Activated T-helper 17 cell treated with anti-CD3 and anti-CD28 coated beads, Interleukin-2, amount 50 U/mL, for 72 hours (primary cell): Measurements from ENCODE around the gene ACAA2. TPM values are rescaled to one million over a fixed set of nuclear protein-coding genes. Genes with fewer than 3 reads are reported as not detected.
A peak's percentile ranks its signal among the peaks of the same experiment; 100 is the strongest.
"Not testable (repeated sequence)": the region's sequence is repeated elsewhere in the genome, so short reads cannot be mapped to it uniquely, and the experiment has no call there.

ENCODE experiments used
- ATAC-seq: fragments of 150-1000 bp; cut with Tn5 transposase; replicated peaks from 2 replicates; pipeline ENCODE4 v1.10.0; 2021; ENCODE audit warnings: mild to moderate bottlenecking, moderate library complexity
- H3K27ac Mint-ChIP-seq: one replicate; pipeline ENCODE4 v1.8.0; 2022; ENCODE audit warnings: mixed read lengths
- H3K27me3 Mint-ChIP-seq: one replicate; pipeline ENCODE4 v1.8.0; 2022; ENCODE audit warnings: mixed read lengths
- H3K36me3 Mint-ChIP-seq: one replicate; pipeline ENCODE4 v1.8.0; 2022; ENCODE audit warnings: low read depth, mild to moderate bottlenecking, mixed read lengths
- H3K4me1 Mint-ChIP-seq: one replicate; pipeline ENCODE4 v1.8.0; 2022; ENCODE audit warnings: mixed read lengths
- H3K4me3 Mint-ChIP-seq: one replicate; pipeline ENCODE4 v1.8.0; 2022; ENCODE audit warnings: mild to moderate bottlenecking, mixed read lengths
- H3K9me3 Mint-ChIP-seq: one replicate; pipeline ENCODE4 v1.8.0; 2022; ENCODE audit warnings: mixed read lengths
- total RNA-seq, 2 donors: library from RNA; stranded (reverse); gene quantifications; one replicate each; pipeline ENCODE4 v1.2.3, GENCODE V29; 2022

Gene ACAA2
- total RNA-seq, 2 donors from 2014 or later, result 73.7 to 94.7 TPM

DNA sequence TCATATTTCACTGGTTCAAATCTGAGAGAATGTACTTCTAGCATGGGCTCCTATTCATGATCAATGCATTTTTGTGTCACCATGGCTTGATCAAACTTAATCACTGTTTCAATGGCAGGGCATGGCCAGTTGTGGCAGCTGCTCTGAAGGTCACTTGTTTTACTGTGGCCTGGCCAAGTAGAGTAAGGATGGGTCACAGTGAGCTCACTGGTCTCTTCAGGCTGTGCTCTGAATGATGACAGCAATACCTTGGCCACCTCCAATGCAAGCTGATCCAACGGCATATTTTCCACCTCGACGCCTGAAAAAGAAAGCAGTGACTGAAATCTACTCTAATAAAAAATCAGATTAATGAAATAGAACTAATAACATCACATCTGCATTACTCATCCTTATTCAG is 29.7 kb downstream of the ACAA2 start:
- not testable (repeated sequence) for H3K4me3 Mint-ChIP-seq, H3K9me3 Mint-ChIP-seq, ATAC-seq, H3K27me3 Mint-ChIP-seq, H3K27ac Mint-ChIP-seq
- Mint-ChIP-seq H3K36me3 (peaks cover 73% of the 10 kb centered on the region), H3K4me1 (peaks cover 29% of the 10 kb centered on the region)

DNA sequence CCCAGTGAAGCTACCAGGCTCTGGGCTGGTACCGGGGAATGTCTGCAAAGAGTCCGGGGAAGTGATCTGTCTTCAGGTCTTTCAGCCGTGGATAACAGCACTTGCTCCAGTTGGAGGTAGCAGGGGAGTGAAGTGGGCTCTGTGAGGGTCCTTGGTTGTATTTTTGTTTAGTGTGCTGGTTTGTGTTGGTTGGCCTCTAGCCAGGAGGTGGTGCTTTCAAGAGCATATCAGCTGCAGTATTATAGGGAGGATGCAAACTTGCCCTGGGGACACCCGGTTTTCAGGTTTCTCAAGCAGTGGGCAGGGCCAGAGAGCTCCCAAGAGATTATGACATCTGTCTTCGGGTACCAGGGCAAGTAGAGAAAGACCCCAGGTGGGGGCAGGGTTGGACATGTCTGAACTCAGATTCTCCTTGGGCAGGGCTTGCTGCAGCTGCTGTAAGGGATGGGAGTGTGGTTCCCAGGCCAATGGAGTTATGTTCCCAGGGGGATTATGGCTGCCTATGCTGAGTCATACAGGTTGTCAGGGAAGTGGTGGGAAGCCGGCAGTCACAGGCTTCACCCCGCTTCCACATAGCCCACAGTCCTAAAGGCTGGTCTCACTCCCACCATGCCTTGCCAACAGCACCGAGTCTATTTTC is 34.4 kb downstream of the ACAA2 start:
- H3K36me3 Mint-ChIP-seq, result peaks cover 54% of the 10 kb centered on the region
- no peaks in the 10 kb centered on the region for H3K4me1 Mint-ChIP-seq
- H3K4me3 Mint-ChIP-seq, result no peak overlapping the region
- no peak for ATAC-seq
- H3K27me3 Mint-ChIP-seq, result no peaks in the 10 kb centered on the region
- H3K9me3 Mint-ChIP-seq, result peaks cover 12% of the 10 kb centered on the region
- H3K27ac Mint-ChIP-seq, result peak overlapping the region; percentile 14

DNA sequence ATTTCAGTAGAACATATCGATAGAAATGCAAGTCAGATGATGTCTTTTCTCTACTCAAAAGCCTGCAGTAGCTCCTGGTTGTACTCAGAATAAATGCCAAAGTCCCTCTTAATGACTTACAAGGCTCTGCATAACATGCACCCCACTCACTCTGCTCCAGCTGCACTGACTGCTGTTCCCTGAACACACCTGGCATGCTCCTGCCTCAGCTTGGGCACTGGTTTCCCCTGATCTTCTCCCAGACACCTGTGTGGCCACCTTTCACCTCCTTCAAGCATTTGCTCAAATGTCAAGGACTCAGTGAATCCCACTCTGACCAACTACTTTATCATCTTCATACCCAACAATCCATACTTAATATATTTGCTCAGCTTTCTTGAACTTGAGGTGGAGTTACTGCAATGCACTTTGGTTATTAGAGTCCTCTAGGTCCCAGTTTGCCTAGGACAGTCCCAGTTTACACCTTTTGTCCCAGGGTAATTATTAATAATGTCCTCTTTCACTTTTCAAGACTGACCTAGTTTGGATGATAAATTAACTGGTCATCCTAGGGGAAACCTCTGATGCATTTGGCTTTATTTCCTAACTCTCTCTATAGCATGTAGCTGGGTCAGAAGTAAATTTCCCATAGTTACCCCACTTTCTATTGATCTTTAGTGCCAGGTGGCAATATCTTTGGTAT is 44.1 kb downstream of the ACAA2 start:
- H3K27me3 Mint-ChIP-seq, result no peaks in the 10 kb centered on the region
- H3K4me1 Mint-ChIP-seq, result no peaks in the 10 kb centered on the region
- no peak overlapping the region for H3K4me3 Mint-ChIP-seq
- no peaks in the 10 kb centered on the region for H3K36me3 Mint-ChIP-seq
- H3K9me3 Mint-ChIP-seq, result no peaks in the 10 kb centered on the region
- ATAC-seq, result no peak
- peak overlapping the region; percentile 38 for H3K27ac Mint-ChIP-seq

GRCh38 chr18:49768051-49768391 is 45.3 kb downstream of the ACAA2 start:
- no peak for ATAC-seq
- Mint-ChIP-seq H3K27ac (no peak overlapping the region), H3K36me3 (no peaks in the 10 kb centered on the region), H3K4me3 (no peak overlapping the region), H3K4me1 (no peaks in the 10 kb centered on the region), H3K9me3 (no peaks in the 10 kb centered on the region), H3K27me3 (no peaks in the 10 kb centered on the region)

GRCh38 chr18:49767111-49768050 is 46.0 kb downstream of the ACAA2 start:
- Mint-ChIP-seq H3K27ac (peak overlapping the region; percentile 47), H3K9me3 (no peaks in the 10 kb centered on the region), H3K4me3 (no peak overlapping the region), H3K4me1 (no peaks in the 10 kb centered on the region), H3K27me3 (no peaks in the 10 kb centered on the region), H3K36me3 (no peaks in the 10 kb centered on the region)
- no peak for ATAC-seq

GRCh38 chr18:49766646-49767045 is 46.7 kb downstream of the ACAA2 start:
- Mint-ChIP-seq H3K9me3 (no peaks in the 10 kb centered on the region), H3K4me1 (no peaks in the 10 kb centered on the region), H3K36me3 (no peaks in the 10 kb centered on the region), H3K4me3 (no peak overlapping the region), H3K27ac (peak overlapping the region; percentile 47), H3K27me3 (no peaks in the 10 kb centered on the region)
- ATAC-seq, result no peak

DNA sequence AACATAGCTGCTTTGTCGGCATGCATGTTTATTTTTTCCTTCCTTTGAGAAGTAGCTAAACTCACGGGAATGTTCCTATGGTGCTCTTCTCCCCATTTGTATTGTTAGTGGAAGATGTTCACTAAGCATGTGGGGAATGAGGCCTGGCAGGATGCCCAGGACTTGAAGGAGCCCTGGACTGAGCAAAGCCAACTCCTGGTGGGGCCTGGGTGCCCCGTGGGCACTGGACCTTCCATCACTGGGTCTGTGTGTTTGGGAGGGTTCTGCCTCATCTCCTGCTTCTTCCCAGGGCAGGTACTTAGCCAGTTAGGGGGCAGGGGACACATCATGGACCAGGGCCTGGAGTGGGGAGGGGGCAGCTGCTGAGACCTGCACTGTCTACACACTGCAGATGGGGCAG is 49.3 kb downstream of the ACAA2 start:
- no peaks in the 10 kb centered on the region for H3K9me3 Mint-ChIP-seq
- H3K27ac Mint-ChIP-seq, result no peak overlapping the region
- no peak overlapping the region for H3K4me3 Mint-ChIP-seq
- H3K27me3 Mint-ChIP-seq, result peaks cover 4% of the 10 kb centered on the region
- H3K36me3 Mint-ChIP-seq, result no peaks in the 10 kb centered on the region
- ATAC-seq, result no peak
- no peaks in the 10 kb centered on the region for H3K4me1 Mint-ChIP-seq

GRCh38 chr18:49763590-49763989 is 49.7 kb downstream of the ACAA2 start:
- Mint-ChIP-seq H3K27ac (no peak overlapping the region), H3K4me1 (no peaks in the 10 kb centered on the region), H3K27me3 (peaks cover 4% of the 10 kb centered on the region), H3K36me3 (no peaks in the 10 kb centered on the region), H3K4me3 (no peak overlapping the region), H3K9me3 (no peaks in the 10 kb centered on the region)
- no peak for ATAC-seq

DNA sequence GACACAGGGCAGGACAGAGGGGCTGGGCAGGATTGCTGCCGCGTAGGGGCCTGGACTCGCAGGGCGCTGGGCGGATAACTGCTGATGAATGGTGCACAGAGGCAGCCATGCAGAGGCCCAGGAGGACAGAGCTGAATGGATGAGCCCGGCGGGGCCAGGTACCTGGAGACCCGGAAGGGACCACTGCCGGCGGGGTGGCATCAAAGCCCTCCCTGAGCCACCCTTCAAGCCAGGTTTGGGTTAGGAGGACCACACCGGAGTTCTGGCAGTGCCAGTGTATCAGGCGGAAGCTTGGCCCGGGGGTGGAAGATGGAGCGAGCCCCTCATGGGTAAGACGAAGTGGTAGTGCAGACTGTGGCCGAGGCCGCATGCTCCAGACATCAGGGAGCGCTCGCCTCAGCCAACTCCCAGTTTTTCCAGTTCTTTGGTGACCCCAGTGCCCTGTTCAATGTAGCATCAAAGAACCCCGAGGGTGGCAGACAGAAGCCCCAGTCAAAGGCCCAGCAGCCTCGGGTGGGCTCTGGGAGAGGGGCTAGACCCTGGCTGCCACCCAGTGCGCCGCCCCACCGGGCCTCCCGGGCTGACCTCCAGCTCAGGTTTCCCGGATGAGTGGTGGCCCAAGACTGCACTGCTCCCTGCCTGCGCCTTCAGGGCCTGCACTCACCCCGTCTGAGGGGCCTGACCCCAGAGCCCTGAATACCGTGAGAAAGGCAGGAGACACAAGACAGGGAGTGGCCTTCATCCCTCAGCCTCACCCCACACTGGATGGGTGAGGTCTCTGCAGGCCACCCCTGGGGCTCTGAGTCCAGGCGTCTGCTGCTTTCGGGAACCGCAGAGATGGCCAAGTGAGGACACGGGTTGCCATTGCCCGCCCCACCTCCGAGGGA is 50.9 kb downstream of the ACAA2 start:
- no peak for ATAC-seq
- H3K9me3 Mint-ChIP-seq, result no peaks in the 10 kb centered on the region
- no peak overlapping the region for H3K4me3 Mint-ChIP-seq
- peaks cover 7% of the 10 kb centered on the region for H3K4me1 Mint-ChIP-seq
- H3K27me3 Mint-ChIP-seq, result peaks cover 4% of the 10 kb centered on the region
- H3K27ac Mint-ChIP-seq, result no peak overlapping the region
- no peaks in the 10 kb centered on the region for H3K36me3 Mint-ChIP-seq

- H3K9me3 Mint-ChIP-seq, result no peaks in the 10 kb centered on the region
- H3K4me3 Mint-ChIP-seq, result no peak overlapping the region
- H3K4me1 Mint-ChIP-seq, result peaks cover 7% of the 10 kb centered on the region
- no peak for ATAC-seq
- peaks cover 4% of the 10 kb centered on the region for H3K27me3 Mint-ChIP-seq
- no peak overlapping the region for H3K27ac Mint-ChIP-seq
- H3K36me3 Mint-ChIP-seq, result no peaks in the 10 kb centered on the region
Observed at GRCh38 chr18:49761771-49762170, 51.6 kb downstream of the ACAA2 start.

- no peak overlapping the region for H3K27ac Mint-ChIP-seq
- H3K4me1 Mint-ChIP-seq, result peaks cover 7% of the 10 kb centered on the region
- H3K36me3 Mint-ChIP-seq, result no peaks in the 10 kb centered on the region
- no peak for ATAC-seq
- H3K27me3 Mint-ChIP-seq, result peaks cover 4% of the 10 kb centered on the region
- H3K4me3 Mint-ChIP-seq, result no peak overlapping the region
- no peaks in the 10 kb centered on the region for H3K9me3 Mint-ChIP-seq
Observed at GRCh38 chr18:49758263-49758610, 55.1 kb downstream of the ACAA2 start.

DNA sequence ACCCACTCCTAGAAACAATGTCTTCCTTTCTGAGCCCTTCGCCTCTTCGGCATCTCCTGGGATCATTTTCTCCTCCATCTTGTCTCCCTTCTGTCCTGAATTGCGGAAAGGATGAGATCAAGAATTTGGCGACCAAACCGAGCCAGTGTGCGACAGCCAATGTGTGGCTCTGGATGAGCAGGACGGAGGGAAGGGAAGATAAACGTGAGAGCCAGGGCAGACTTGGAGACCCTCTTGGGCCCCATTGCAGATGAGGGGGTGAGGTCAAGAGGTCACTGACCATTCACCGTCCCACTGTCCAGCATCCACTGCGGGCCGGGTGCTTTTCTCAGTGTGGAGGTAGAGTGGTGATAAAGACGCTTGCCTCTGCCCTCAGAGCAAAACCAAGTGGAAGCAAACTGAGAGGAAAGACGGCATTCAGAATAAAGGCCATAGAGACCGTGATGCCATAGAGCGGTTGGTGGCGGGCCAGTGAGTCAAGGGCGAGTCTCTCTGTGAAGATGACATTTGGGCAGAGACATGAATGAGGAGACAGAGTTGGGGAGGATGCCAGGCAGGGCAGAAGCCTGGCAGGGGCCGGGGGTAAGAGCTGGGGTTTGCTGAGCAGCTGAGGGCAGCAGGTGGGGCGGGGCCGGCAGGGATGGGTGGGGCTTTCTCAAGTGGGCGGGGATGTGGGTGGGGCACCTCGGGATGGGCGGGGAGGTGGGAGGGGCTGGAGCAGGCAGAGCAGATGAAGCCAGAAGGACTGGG is 55.6 kb downstream of the ACAA2 start:
- Mint-ChIP-seq H3K4me1 (peaks cover 7% of the 10 kb centered on the region), H3K4me3 (no peak overlapping the region), H3K27ac (no peak overlapping the region), H3K36me3 (no peaks in the 10 kb centered on the region), H3K9me3 (no peaks in the 10 kb centered on the region), H3K27me3 (peaks cover 4% of the 10 kb centered on the region)
- ATAC-seq, result no peak

GRCh38 chr18:49756671-49757362 is 56.5 kb downstream of the ACAA2 start:
- Mint-ChIP-seq H3K36me3 (no peaks in the 10 kb centered on the region), H3K27ac (no peak overlapping the region), H3K27me3 (peaks cover 4% of the 10 kb centered on the region), H3K4me1 (peaks cover 7% of the 10 kb centered on the region), H3K9me3 (no peaks in the 10 kb centered on the region), H3K4me3 (no peak overlapping the region)
- ATAC-seq, result no peak
